Measurements from ENCODE around the gene SDSL. TPM values are rescaled to one million over a fixed set of nuclear protein-coding genes. Genes with fewer than 3 reads are reported as not detected.

Gene SDSL
- polyA plus RNA-seq, 1 donor (not counting 4 experiments of a cell fraction or from before 2014, with no cell fraction given): 1.9 TPM

GRCh38 chr12:113413488-113413939 lies 8.7 kb upstream of the SDSL start:
- Histone ChIP-seq H3K9ac (ENCODE audit: control insufficient read depth, extremely low read depth, insufficient read depth, low read length) (no peak overlapping the region), H3K9me3 (ENCODE audit: control insufficient read depth, low read depth, low read length) (no peaks in the 10 kb centered on the region), H3K9me1 (ENCODE audit: control insufficient read depth, extremely low read depth, insufficient read depth, low read length) (no peaks in the 10 kb centered on the region), H3K27ac (ENCODE audit: control insufficient read depth, insufficient read depth, low read length) (no peak overlapping the region), H3K4me2 (ENCODE audit: control insufficient read depth, extremely low read depth, insufficient read depth, low read depth, low read length) (no peak overlapping the region), H2AFZ (ENCODE audit: control insufficient read depth, low read length) (no peak overlapping the region), H3K27me3 (ENCODE audit: control insufficient read depth, extremely low read depth, insufficient read depth, low read length) (peaks cover 12% of the 10 kb centered on the region), H3K4me3 (ENCODE audit: control insufficient read depth in 2 of 3, extremely low read depth in 1 of 3, insufficient read depth in 2 of 3, low read depth in 1 of 3, low read length in 3 of 3) (no peak overlapping the region), H3K79me2 (ENCODE audit: control insufficient read depth, insufficient read depth, low read length) (no peaks in the 10 kb centered on the region), H3K36me3 (ENCODE audit: control insufficient read depth in 2 of 2, extremely low read depth in 1 of 2, insufficient read depth in 2 of 2, low read length in 2 of 2) (no peaks in the 10 kb centered on the region), H4K20me1 (ENCODE audit: control insufficient read depth, extremely low read depth, insufficient read depth, low read length) (no peaks in the 10 kb centered on the region), H3K4me1 (ENCODE audit: control insufficient read depth, extremely low read depth, insufficient read depth, low read length) (no peaks in the 10 kb centered on the region)
- dilution Hi-C loops (cut with MboI; ENCODE audit: extremely low pct_ligation_motif_present, low sequenced_read_pairs): no loop called here
- TF ChIP-seq CTCF (optimal IDR thresholded peaks at IDR 0.05 in 1 of 3, IDR thresholded peaks at IDR 0.05 in 1 of 3, conservative IDR thresholded peaks at IDR 0.05 in 1 of 3; ENCODE audit: extremely low read depth in 1 of 3, insufficient read depth in 2 of 3, low read length in 3 of 3): no peak
- no peak for TF ChIP-seq EZH2 (IDR thresholded peaks at IDR 0.05; ENCODE audit: low read length)
- DNase-seq (ENCODE audit: low read depth, low spot score) (no peak), FAIRE-seq (no peak)

- FAIRE-seq (no peak), DNase-seq (ENCODE audit: low read depth, low spot score) (no peak)
- H3K79me2 ChIP-seq (ENCODE audit: control insufficient read depth, insufficient read depth, low read length): no peaks in the 10 kb centered on the region
- TF ChIP-seq EZH2 (IDR thresholded peaks at IDR 0.05; ENCODE audit: low read length) (no peak), CTCF (optimal IDR thresholded peaks at IDR 0.05 in 1 of 3, IDR thresholded peaks at IDR 0.05 in 1 of 3, conservative IDR thresholded peaks at IDR 0.05 in 1 of 3; ENCODE audit: extremely low read depth in 1 of 3, insufficient read depth in 2 of 3, low read length in 3 of 3) (no peak)
- H4K20me1 ChIP-seq (ENCODE audit: control insufficient read depth, extremely low read depth, insufficient read depth, low read length): no peaks in the 10 kb centered on the region
- H3K9me1 ChIP-seq (ENCODE audit: control insufficient read depth, extremely low read depth, insufficient read depth, low read length): no peaks in the 10 kb centered on the region
- H3K36me3 ChIP-seq (ENCODE audit: control insufficient read depth in 2 of 2, extremely low read depth in 1 of 2, insufficient read depth in 2 of 2, low read length in 2 of 2): no peaks in the 10 kb centered on the region
- H2AFZ ChIP-seq (ENCODE audit: control insufficient read depth, low read length): no peak overlapping the region
- no peak overlapping the region for H3K4me2 ChIP-seq (ENCODE audit: control insufficient read depth, extremely low read depth, insufficient read depth, low read depth, low read length)
- peaks cover 12% of the 10 kb centered on the region for H3K27me3 ChIP-seq (ENCODE audit: control insufficient read depth, extremely low read depth, insufficient read depth, low read length)
- H3K9ac ChIP-seq (ENCODE audit: control insufficient read depth, extremely low read depth, insufficient read depth, low read length): no peak overlapping the region
- no peak overlapping the region for H3K27ac ChIP-seq (ENCODE audit: control insufficient read depth, insufficient read depth, low read length)
- H3K4me1 ChIP-seq (ENCODE audit: control insufficient read depth, extremely low read depth, insufficient read depth, low read length): no peaks in the 10 kb centered on the region
- dilution Hi-C loops (cut with MboI; ENCODE audit: extremely low pct_ligation_motif_present, low sequenced_read_pairs): no loop called here
- H3K9me3 ChIP-seq (ENCODE audit: control insufficient read depth, low read depth, low read length): no peaks in the 10 kb centered on the region
- no peak overlapping the region for H3K4me3 ChIP-seq (ENCODE audit: control insufficient read depth in 2 of 3, extremely low read depth in 1 of 3, insufficient read depth in 2 of 3, low read depth in 1 of 3, low read length in 3 of 3)
Observed at GRCh38 chr12:113414519-113415038, 7.6 kb upstream of the SDSL start.
